PFSK-1 (cell line): ENCODE measurements around the gene MRTFA.

Source experiments
- FOXP2 ChIP-seq: optimal IDR thresholded peaks from 2 replicates; pipeline ENCODE3; 2011; ENCODE audit warnings: borderline replicate concordance, control low read depth, inconsistent platforms; ENCODE audit not compliant: insufficient read depth; ENCODE audit errors: extremely low read length, extremely low read depth
- POLR2AphosphoS5 ChIP-seq: IDR thresholded peaks from 2 replicates; pipeline ENCODE4 v1.6.1; 2012; ENCODE audit warnings: low read depth, mild to moderate bottlenecking, control low read depth, low read length, moderate library complexity
- REST ChIP-seq, 2 experiments: IDR thresholded peaks; 2 replicates each; pipeline versions ENCODE4 v1.6.1 to v1.8.0; 2011 to 2012; ENCODE audit warnings: low read depth in 2 of 2, low read length in 2 of 2, control low read depth in 1 of 2, inconsistent platforms in 1 of 2, mild to moderate bottlenecking in 1 of 2, moderate library complexity in 1 of 2; ENCODE audit not compliant: insufficient read depth in 1 of 2

GRCh38 chr22:40645579-40646197 is 9.2 kb upstream of the MRTFA start:
- no peak for TF ChIP-seq REST (IDR thresholded peaks at IDR 0.05; ENCODE audit: insufficient read depth in 1 of 2, low read depth in 2 of 2, low read length in 2 of 2)
- no peak for TF ChIP-seq POLR2AphosphoS5
- TF ChIP-seq FOXP2 = no peak
